ENCODE data around the gene LDB3.

GRCh38 chr10:86644152-86644793 is 24.0 kb upstream of the LDB3 start:
- TF ChIP-seq EZH2 (IDR thresholded peaks at IDR 0.05; ENCODE audit: low read depth) (no peak), CTCF (conservative IDR thresholded peaks at IDR 0.05) (no peak)
